H1 (cell line): ENCODE measurements around the gene C4orf33.

Source experiments
- ASH2L ChIP-seq: fragments of 200-600, 300-600 bp; sonication (generic); IDR thresholded peaks from one replicate; pipeline ENCODE4 v1.7.1; 2017; ENCODE audit warnings: low read length
- CEBPB ChIP-seq: IDR thresholded peaks from 2 replicates; pipeline ENCODE4 v1.6.1; 2012; ENCODE audit warnings: low read depth, low read length
- CTCF ChIP-seq, 3 experiments: IDR thresholded peaks; 1 replicate in 2 of 3; 2 replicates in 1 of 3; pipeline versions ENCODE4 v1.5.1 to v1.6.1; 2011; ENCODE audit warnings: low read length in 3 of 3, mild to moderate bottlenecking in 3 of 3, inconsistent platforms in 2 of 3, low read depth in 1 of 3, moderate library complexity in 1 of 3; ENCODE audit not compliant: insufficient read depth in 1 of 3; ENCODE audit errors: control extremely low read depth in 1 of 3
- EZH2 ChIP-seq: fragments of 200-600 bp; sonication (generic); IDR thresholded peaks from 2 replicates; pipeline ENCODE4 v1.7.1; 2012; ENCODE audit warnings: low read depth, mild to moderate bottlenecking, moderate library complexity, low read length, inconsistent platforms; ENCODE audit not compliant: severe bottlenecking
- JUND ChIP-seq: IDR thresholded peaks from 2 replicates; pipeline ENCODE4 v1.6.1; 2011; ENCODE audit warnings: mild to moderate bottlenecking, improper control_type of control experiment, low read length
- MAFK ChIP-seq: IDR thresholded peaks from 2 replicates; pipeline ENCODE4 v1.6.1; 2012; ENCODE audit warnings: low read depth, mild to moderate bottlenecking, improper control_type of control experiment, low read length

GRCh38 chr4:129098531-129099001, 2.6 kb downstream of the C4orf33 start:
- no peak for TF ChIP-seq ASH2L
- TF ChIP-seq CTCF (IDR thresholded peaks at IDR 0.05; ENCODE audit: control extremely low read depth in 1 of 3, insufficient read depth in 1 of 3, low read depth in 1 of 3, low read length in 3 of 3) = no peak
- no peak for TF ChIP-seq MAFK
- TF ChIP-seq EZH2 = no peak
- TF ChIP-seq JUND = no peak
- TF ChIP-seq CEBPB = no peak
